HG03457 (cell line): ENCODE data around the gene GOLGA6L10.
"Not testable (repeated sequence)": the region's sequence is repeated elsewhere in the genome, so short reads cannot be mapped to it uniquely, and the experiment has no call there.

Experiments
- ATAC-seq: cut with Tn5 transposase; IDR thresholded peaks from one replicate; pipeline ENCODE4 v1.9.1; 2021; ENCODE audit warnings: moderate number of reproducible peaks; ENCODE audit not compliant: unreplicated experiment

Gene GOLGA6L10

GRCh38 chr15:82301296-82302016, 47.8 kb downstream of the GOLGA6L10 start:
- ATAC-seq = no peak

- ATAC-seq = no peak
Measured at GRCh38 chr15:82300883-82301282, 48.4 kb downstream of the GOLGA6L10 start.

GRCh38 chr15:82300326-82300725, 48.9 kb downstream of the GOLGA6L10 start:
- ATAC-seq = not testable (repeated sequence)

GRCh38 chr15:82299511-82299914, 49.8 kb downstream of the GOLGA6L10 start:
- not testable (repeated sequence) for ATAC-seq

- no peak for ATAC-seq
Measured at GRCh38 chr15:82298520-82298919, 50.8 kb downstream of the GOLGA6L10 start.

- no peak for ATAC-seq
Measured at GRCh38 chr15:82298032-82298431, 51.2 kb downstream of the GOLGA6L10 start.

- no peak for ATAC-seq
Measured at GRCh38 chr15:82297546-82297945, 51.7 kb downstream of the GOLGA6L10 start.

- no peak for ATAC-seq
Measured at GRCh38 chr15:82294061-82294690, 55.1 kb downstream of the GOLGA6L10 start.

- no peak for ATAC-seq
Measured at GRCh38 chr15:82292271-82292670, 57.0 kb downstream of the GOLGA6L10 start.
